Mammary epithelial cell (primary cell): ENCODE results near the gene RIC8B.

Experiments
- CTCF ChIP-seq, 2 donors: IDR thresholded peaks in 1 of 2; conservative IDR thresholded peaks in 1 of 2; 2 replicates each; pipeline ENCODE4 v1.5.1; 2011 to 2012; ENCODE audit warnings: inconsistent platforms in 2 of 2, low read length in 2 of 2, mild to moderate bottlenecking in 2 of 2, control low read depth in 1 of 2, low read depth in 1 of 2; ENCODE audit not compliant: insufficient read depth in 1 of 2; ENCODE audit errors: extremely low read depth in 1 of 2
- EZH2 ChIP-seq: IDR thresholded peaks from 2 replicates; pipeline ENCODE4 v1.6.1; 2012; ENCODE audit warnings: low read length, inconsistent platforms, borderline replicate concordance

GRCh38 chr12:106745181-106745745, 29.2 kb upstream of the RIC8B start:
- TF ChIP-seq CTCF (conservative IDR thresholded peaks at IDR 0.05 in 1 of 2, IDR thresholded peaks at IDR 0.05 in 1 of 2; ENCODE audit: extremely low read depth in 1 of 2, insufficient read depth in 1 of 2, low read depth in 1 of 2, low read length in 2 of 2) (no peak), EZH2 (no peak)
